Mucosa of rectum (tissue), 2 donors: ENCODE measurements around the gene SCAF8.
"Not testable (repeated sequence)": the region's sequence is repeated elsewhere in the genome, so short reads cannot be mapped to it uniquely, and the experiment has no call there.

Experiments used
- H3K27ac ChIP-seq, 2 donors: one replicate each; pipeline ENCODE4 v1.7.0; 2013; ENCODE audit warnings: inconsistent platforms in 2 of 2, low read depth in 2 of 2, low read length in 2 of 2
- H3K27me3 ChIP-seq, 2 donors: one replicate each; pipeline ENCODE4 v1.7.0; 2013; ENCODE audit warnings: low read length in 2 of 2; ENCODE audit not compliant: control insufficient read depth in 2 of 2, insufficient read depth in 2 of 2
- H3K36me3 ChIP-seq, 2 donors: one replicate each; pipeline ENCODE4 v1.7.0; 2013; ENCODE audit warnings: low read length in 2 of 2; ENCODE audit not compliant: control insufficient read depth in 2 of 2, insufficient read depth in 2 of 2
- H3K4me1 ChIP-seq, 2 donors: one replicate each; pipeline ENCODE4 v1.7.0; 2013; ENCODE audit warnings: low read length in 2 of 2, mild to moderate bottlenecking in 1 of 2; ENCODE audit not compliant: control insufficient read depth in 2 of 2, insufficient read depth in 2 of 2
- H3K4me3 ChIP-seq, 2 donors: one replicate each; pipeline ENCODE4 v1.7.0; 2013; ENCODE audit warnings: low read length in 2 of 2
- H3K9ac ChIP-seq, 2 donors: one replicate each; pipeline ENCODE4 v1.7.0; 2013; ENCODE audit warnings: low read length in 2 of 2, low read depth in 1 of 2, mild to moderate bottlenecking in 1 of 2
- H3K9me3 ChIP-seq, 2 donors: one replicate each; pipeline ENCODE4 v1.7.0; 2013; ENCODE audit warnings: low read length in 2 of 2; ENCODE audit not compliant: control insufficient read depth in 2 of 2
- donor health status: healthy.
- donor health status: Normal muscosa, but diverticular disease.

SCAF8 gene

GRCh38 chr6:154736618-154737259, 3.5 kb downstream of the SCAF8 start:
- no peak overlapping the region for H3K9ac ChIP-seq

GRCh38 chr6:154737424-154737823, 4.2 kb downstream of the SCAF8 start:
- Histone ChIP-seq H3K36me3 (peaks cover 0 to 5% of the 10 kb centered on the region in 2 donors), H3K4me1 (peaks cover 15 to 17% of the 10 kb centered on the region in 2 donors), H3K27ac (no peak overlapping the region), H3K27me3 (no peaks in the 10 kb centered on the region), H3K9me3 (no peaks in the 10 kb centered on the region), H3K9ac (no peak overlapping the region), H3K4me3 (no peak overlapping the region)

More at GRCh38 chr6:154736618-154737259, 3.5 kb downstream of the SCAF8 start:
- H3K27ac ChIP-seq, result no peak overlapping the region
- H3K27me3 ChIP-seq, result no peaks in the 10 kb centered on the region
- H3K4me3 ChIP-seq, result no peak overlapping the region
- peaks cover 0 to 5% of the 10 kb centered on the region in 2 donors for H3K36me3 ChIP-seq
- H3K9me3 ChIP-seq, result no peaks in the 10 kb centered on the region
- peaks cover 18 to 20% of the 10 kb centered on the region in 2 donors for H3K4me1 ChIP-seq

GRCh38 chr6:154738551-154738961, 5.3 kb downstream of the SCAF8 start:
- Histone ChIP-seq H3K36me3 (peaks cover 0 to 5% of the 10 kb centered on the region in 2 donors), H3K9me3 (no peaks in the 10 kb centered on the region), H3K4me3 (no peak overlapping the region), H3K27ac (no peak overlapping the region), H3K27me3 (no peaks in the 10 kb centered on the region), H3K4me1 (peaks cover 15% of the 10 kb centered on the region in 2 donors), H3K9ac (no peak overlapping the region)

GRCh38 chr6:154740658-154741057, 7.4 kb downstream of the SCAF8 start:
- no peaks in the 10 kb centered on the region for H3K9me3 ChIP-seq
- H3K4me3 ChIP-seq, result no peak overlapping the region
- H3K4me1 ChIP-seq, result peaks cover 4 to 10% of the 10 kb centered on the region in 2 donors
- no peak overlapping the region for H3K27ac ChIP-seq
- H3K27me3 ChIP-seq, result no peaks in the 10 kb centered on the region
- no peak overlapping the region for H3K9ac ChIP-seq
- H3K36me3 ChIP-seq, result peaks cover 0 to 5% of the 10 kb centered on the region in 2 donors

GRCh38 chr6:154742891-154743290, 9.7 kb downstream of the SCAF8 start:
- Histone ChIP-seq H3K4me1 (no peaks in the 10 kb centered on the region), H3K9ac (no peak overlapping the region), H3K27ac (no peak overlapping the region)

GRCh38 chr6:154744029-154744745, 11.0 kb downstream of the SCAF8 start:
- H3K27ac ChIP-seq, H3K36me3 ChIP-seq, H3K4me3 ChIP-seq, H3K27me3 ChIP-seq, H3K4me1 ChIP-seq, H3K9me3 ChIP-seq, H3K9ac ChIP-seq: not testable (repeated sequence)

More at GRCh38 chr6:154742891-154743290, 9.7 kb downstream of the SCAF8 start:
- Histone ChIP-seq H3K9me3 (no peaks in the 10 kb centered on the region), H3K4me3 (no peak overlapping the region), H3K27me3 (no peaks in the 10 kb centered on the region), H3K36me3 (peaks cover 0 to 2% of the 10 kb centered on the region in 2 donors)

- Histone ChIP-seq H3K4me3 (no peak overlapping the region), H3K4me1 (no peaks in the 10 kb centered on the region), H3K9me3 (no peaks in the 10 kb centered on the region), H3K36me3 (peaks cover 0 to 2% of the 10 kb centered on the region in 2 donors), H3K9ac (no peak overlapping the region), H3K27ac (no peak overlapping the region), H3K27me3 (no peaks in the 10 kb centered on the region)
Measured at GRCh38 chr6:154745243-154745642, 12.0 kb downstream of the SCAF8 start.

- H3K27ac ChIP-seq, result no peak overlapping the region
- H3K4me1 ChIP-seq, result no peaks in the 10 kb centered on the region
- no peak overlapping the region for H3K9ac ChIP-seq
- H3K4me3 ChIP-seq, result no peak overlapping the region
- no peaks in the 10 kb centered on the region for H3K36me3 ChIP-seq
- H3K9me3 ChIP-seq, result no peaks in the 10 kb centered on the region
- H3K27me3 ChIP-seq, result no peaks in the 10 kb centered on the region
Measured at GRCh38 chr6:154749341-154749740, 16.1 kb downstream of the SCAF8 start.

- H3K9me3 ChIP-seq, result no peaks in the 10 kb centered on the region
- no peaks in the 10 kb centered on the region for H3K27me3 ChIP-seq
- no peaks in the 10 kb centered on the region for H3K4me1 ChIP-seq
- no peak overlapping the region for H3K27ac ChIP-seq
- H3K9ac ChIP-seq, result no peak overlapping the region
- no peaks in the 10 kb centered on the region for H3K36me3 ChIP-seq
- H3K4me3 ChIP-seq, result no peak overlapping the region
Measured at GRCh38 chr6:154751011-154751800, 18.0 kb downstream of the SCAF8 start.

- no peak overlapping the region for H3K27ac ChIP-seq
- no peak overlapping the region for H3K4me3 ChIP-seq
- no peaks in the 10 kb centered on the region for H3K9me3 ChIP-seq
- H3K9ac ChIP-seq, result no peak overlapping the region
- H3K4me1 ChIP-seq, result no peaks in the 10 kb centered on the region
- no peaks in the 10 kb centered on the region for H3K36me3 ChIP-seq
- no peaks in the 10 kb centered on the region for H3K27me3 ChIP-seq
Measured at GRCh38 chr6:154752022-154752421, 18.8 kb downstream of the SCAF8 start.
